NCI-H82 treated with DMSO at 0.1 percent for 48 hours (cell line): ENCODE measurements around the gene ZNF761.
A peak's percentile ranks its signal among the peaks of the same experiment; 100 is the strongest.
"Not testable (repeated sequence)": the region's sequence is repeated elsewhere in the genome, so short reads cannot be mapped to it uniquely, and the experiment has no call there.

Source experiments
- DNase-seq: peaks from one replicate; lab custom pipeline; 2025; ENCODE audit not compliant: unreplicated experiment; lab: John Stamatoyannopoulos, UW

The ZNF761 gene

DNA sequence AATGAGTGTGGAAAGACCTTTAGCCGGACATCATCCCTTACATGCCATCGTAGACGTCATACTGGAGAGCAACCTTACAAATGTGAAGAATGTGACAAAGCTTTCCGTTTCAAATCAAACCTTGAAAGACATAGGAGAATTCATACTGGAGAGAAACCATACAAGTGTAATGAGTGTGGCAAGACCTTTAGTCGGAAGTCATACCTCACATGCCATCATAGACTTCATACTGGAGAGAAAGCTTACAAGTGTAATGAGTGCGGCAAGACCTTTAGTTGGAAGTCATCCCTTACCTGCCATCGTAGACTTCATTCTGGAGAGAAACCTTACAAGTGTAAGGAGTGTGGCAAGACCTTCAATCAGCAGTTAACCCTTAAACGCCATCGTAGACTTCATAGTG, 24.0 kb downstream of the ZNF761 start:
- DNase-seq = no peak

GRCh38 chr19:53460131-53460721, 28.4 kb downstream of the ZNF761 start:
- DNase-seq = not testable (repeated sequence)

DNA sequence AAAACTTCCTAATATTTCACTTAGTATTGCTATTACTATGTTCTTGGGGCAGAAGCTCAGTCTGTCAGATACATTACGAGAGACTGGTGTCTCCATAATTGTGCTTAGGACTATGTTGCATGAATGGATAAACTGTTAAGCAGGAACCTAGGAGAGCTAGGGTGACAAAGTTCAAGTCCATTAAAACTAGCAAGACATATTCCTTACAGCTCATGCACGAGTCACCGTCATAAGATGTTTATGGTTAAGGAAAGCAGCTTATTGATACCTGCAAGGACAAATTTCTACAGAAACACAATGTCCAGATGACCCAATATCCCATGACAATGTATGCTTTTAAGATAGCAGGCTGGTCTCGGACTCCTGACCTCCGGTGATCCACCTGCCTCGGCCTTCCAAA, 30.1 kb downstream of the ZNF761 start:
- DNase-seq = no peak

DNA sequence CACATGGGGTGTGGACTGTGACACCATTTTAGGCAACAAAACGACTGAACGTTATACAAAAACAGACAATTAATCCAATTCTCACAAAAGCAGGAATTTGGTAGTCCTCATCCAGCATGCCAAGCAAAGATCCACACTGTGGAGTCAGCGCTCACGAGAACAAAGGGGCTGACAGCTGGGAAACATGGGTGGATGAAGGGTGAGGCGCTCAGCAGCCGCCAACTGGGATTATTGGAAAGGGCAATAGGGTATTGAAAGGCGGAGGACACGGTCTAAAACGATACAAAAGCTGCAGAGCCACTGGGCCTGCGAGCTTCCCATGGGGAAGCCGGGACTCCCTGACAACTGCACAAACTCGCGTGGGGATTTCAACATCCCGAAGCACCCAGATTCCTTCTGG, 31.1 kb downstream of the ZNF761 start:
- DNase-seq = no peak

GRCh38 chr19:53463263-53463662, 31.5 kb downstream of the ZNF761 start:
- DNase-seq = no peak

DNA sequence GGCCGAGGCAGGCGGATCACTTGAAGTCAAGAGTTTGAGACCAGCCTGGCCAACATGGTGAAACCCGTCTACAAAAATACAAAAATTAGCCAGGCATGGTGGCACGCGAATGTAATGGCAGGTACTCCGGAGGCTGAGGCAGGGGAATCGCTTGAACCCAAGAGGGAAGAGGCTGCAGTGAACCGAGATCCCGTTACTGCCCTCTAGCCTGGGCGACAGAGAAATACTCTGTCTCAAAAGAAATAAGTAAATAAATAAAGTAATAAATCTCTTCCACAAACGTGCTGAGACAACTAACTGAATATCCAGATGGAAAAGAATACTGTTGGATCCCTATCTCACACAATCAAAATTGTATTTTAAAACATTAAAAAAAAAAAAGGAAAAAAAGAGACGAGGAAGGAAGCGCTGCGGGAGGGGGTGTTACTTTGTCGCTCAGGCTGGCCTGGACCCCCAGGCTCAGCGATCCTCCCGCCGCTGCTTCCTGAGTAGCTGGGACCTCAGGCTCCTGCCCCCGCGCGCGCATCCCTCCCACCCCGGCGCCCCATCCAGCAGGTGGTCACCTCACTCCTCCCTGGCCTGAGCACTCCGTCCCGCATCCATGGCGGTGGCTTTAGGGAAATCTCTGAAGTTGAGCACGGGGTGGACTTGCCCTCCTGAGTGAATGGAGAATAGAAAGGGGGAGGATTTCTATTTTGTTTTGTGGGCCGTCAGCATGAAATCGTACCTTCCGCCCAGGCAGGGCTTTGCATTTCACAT, 35.1 kb downstream of the ZNF761 start:
- DNase-seq = no peak

GRCh38 chr19:53467485-53468262, 35.9 kb downstream of the ZNF761 start, which contains the start of gene ZNF813:
Gene ZNF813, plus strand, starts transcription at chr19:53467733. Its CDS starts 16,090 bp downstream, at chr19:53483823.
- DNase-seq = peak; percentile 50

- DNase-seq = not testable (repeated sequence)
These were observed 36.8 kb downstream of the ZNF761 start for GRCh38 chr19:53468628-53469027.

DNA sequence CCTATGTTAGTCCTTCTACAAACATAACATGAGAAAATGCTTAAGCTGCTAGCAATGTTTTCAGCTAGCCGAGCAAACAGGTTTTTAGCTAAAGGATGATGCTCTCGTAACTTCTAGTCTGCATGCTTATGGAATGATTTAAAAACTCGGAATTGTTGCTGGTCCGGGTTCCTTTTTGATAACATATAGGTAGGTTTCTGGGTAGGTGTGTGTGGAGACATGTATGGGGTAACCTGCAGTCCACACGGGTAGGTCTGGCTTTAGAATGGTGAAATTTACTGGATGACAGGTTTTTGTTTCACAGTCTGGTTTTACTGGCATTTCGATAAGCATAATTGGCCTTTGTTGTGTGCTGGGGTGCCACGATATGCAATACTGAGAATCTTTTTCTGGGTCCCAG, 40.1 kb downstream of the ZNF761 start:
- no peak for DNase-seq

DNA sequence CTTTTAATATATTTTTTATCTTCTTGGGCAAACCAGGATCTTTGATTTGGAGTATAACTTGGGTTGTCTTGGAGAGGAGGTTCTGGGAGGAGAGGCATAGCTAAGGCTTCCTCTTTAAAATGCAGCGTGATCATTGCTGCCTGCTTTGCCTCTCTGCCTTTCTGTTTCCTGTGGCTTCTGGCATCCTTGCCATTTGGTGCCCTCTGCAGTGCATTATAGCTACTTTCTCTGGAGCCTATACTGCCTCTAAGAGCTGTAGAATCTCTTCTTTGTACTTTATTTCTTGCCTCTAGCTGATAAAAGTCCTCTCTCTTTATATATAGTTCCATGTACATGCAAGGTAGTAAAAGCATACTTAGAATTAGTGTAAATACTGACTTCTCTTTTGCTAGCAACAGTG, 43.0 kb downstream of the ZNF761 start:
- DNase-seq = not testable (repeated sequence)

DNA sequence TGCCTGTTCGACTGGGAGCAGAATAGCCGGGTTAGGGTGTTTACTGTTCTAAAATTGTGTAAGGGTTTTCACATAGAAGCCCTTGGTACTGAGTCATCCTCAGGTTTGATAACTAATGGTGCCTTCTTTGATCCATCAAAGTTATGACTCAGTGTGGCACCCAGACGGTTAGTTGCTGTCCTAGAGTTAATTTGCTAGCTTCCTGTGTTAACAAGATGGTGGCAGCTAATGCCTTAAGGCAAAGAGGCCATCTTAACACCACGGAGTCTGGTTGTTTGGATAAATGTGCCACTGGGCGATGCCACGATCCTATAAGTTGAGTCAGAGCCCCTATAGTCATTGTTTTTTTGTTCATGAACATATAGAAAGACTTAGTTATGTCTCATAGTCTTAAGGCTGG, 43.7 kb downstream of the ZNF761 start:
- not testable (repeated sequence) for DNase-seq

- not testable (repeated sequence) for DNase-seq
These were observed 52.0 kb downstream of the ZNF761 start for GRCh38 chr19:53483751-53484150.

GRCh38 chr19:53485046-53486004, 53.5 kb downstream of the ZNF761 start:
- DNase-seq = no peak

- DNase-seq = no peak
These were observed 60.4 kb downstream of the ZNF761 start for GRCh38 chr19:53492153-53492552.

- not testable (repeated sequence) for DNase-seq
These were observed 65.7 kb downstream of the ZNF761 start for GRCh38 chr19:53497311-53498023.

GRCh38 chr19:53498024-53498395, 66.2 kb downstream of the ZNF761 start:
- DNase-seq = not testable (repeated sequence)

DNA sequence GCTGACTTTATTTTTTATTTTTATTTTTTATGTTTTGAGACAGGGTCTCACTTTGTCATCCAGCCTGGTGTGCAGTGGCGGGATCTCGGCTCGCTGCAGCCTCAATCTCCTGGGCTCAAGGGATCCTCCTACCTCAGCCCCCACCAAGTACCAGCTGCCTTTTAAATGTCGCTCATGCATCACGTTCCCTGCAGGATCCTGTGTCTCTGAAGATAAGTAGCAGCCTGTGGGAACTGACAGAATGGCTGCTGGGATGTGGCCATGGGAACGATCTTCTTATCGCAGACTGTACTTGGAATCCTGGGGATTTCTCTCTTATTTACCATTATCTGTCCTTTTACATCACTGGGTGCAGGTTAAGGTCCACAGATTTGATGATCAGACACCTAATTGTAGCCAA, 71.4 kb downstream of the ZNF761 start:
- DNase-seq = not testable (repeated sequence)

- DNase-seq = not testable (repeated sequence)
These were observed 72.0 kb downstream of the ZNF761 start for GRCh38 chr19:53503671-53504364.

DNA sequence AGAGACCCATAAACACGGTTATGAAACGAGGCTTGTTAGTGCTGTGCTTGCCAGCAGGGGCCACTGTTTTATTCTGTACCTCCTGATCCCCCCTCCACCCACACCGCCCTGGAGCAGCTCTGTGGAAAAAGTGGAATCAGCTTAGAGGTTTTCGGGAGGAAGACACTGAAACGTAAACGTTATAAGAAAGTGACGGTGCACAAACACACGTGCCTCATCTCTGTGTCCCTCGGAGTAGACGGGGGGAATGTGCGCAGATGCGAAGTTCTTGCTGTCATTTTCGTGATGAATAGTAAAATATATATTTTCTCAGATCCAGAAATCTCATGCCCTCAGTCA, 72.5 kb downstream of the ZNF761 start:
- not testable (repeated sequence) for DNase-seq

DNA sequence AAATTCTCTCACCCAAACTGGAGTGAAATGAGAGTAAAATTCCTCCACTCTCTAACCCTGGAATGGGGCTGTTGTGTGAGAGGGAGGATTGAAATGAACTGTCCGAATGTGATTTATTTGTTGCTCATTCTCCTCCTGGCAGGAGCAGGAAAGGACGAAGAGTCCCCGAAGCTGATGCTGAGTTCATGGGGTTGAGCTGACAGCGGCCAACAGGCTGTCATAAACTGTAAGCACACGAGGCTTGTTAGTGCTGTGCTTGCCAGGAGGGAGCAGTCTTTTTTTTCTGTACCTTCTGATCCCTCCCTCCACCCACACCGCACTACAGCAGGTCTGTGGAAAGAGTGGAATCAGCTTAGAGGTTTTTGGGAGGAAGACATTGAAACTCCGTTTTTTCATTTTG, 73.1 kb downstream of the ZNF761 start:
- no peak for DNase-seq
